HepG2 (cell line): ENCODE measurements around the gene RBBP9. TPM values are rescaled to one million over a fixed set of nuclear protein-coding genes. Genes with fewer than 3 reads are reported as not detected.

Experiments used
- AKAP8 ChIP-seq: sonication (generic); formaldehyde crosslinking; IDR thresholded peaks from 2 replicates; pipeline ENCODE4 v1.5.1; 2020; ENCODE audit warnings: mild to moderate bottlenecking, missing genetic modification reagents
- ATAD3A ChIP-seq: sonication (generic); formaldehyde crosslinking; IDR thresholded peaks from 2 replicates; pipeline ENCODE4 v1.4.0; 2020; ENCODE audit warnings: missing genetic modification reagents
- CHCHD3 ChIP-seq: sonication (generic); formaldehyde crosslinking; IDR thresholded peaks from 2 replicates; pipeline ENCODE4 v1.8.0; 2022; ENCODE audit warnings: mild to moderate bottlenecking, missing genetic modification reagents, moderate library complexity
- GLMP ChIP-seq: sonication (generic); formaldehyde crosslinking; IDR thresholded peaks from 2 replicates; pipeline ENCODE4 v1.9.0; 2021; ENCODE audit warnings: missing genetic modification reagents, mild to moderate bottlenecking, borderline replicate concordance
- HOXA7 ChIP-seq: sonication (generic); formaldehyde crosslinking; IDR thresholded peaks from 2 replicates; pipeline ENCODE4 v1.8.1; 2022; ENCODE audit warnings: mild to moderate bottlenecking, missing genetic modification reagents, moderate library complexity
- NCOR1 ChIP-seq: fragments of 200-600 bp; sonication (generic); IDR thresholded peaks from 2 replicates; pipeline ENCODE4 v1.7.0; 2017; ENCODE audit warnings: antibody characterized with exemption, low read length, borderline replicate concordance
- NR2F1 ChIP-seq, 2 experiments: fragments of 450-650 bp in 1 of 2; formaldehyde crosslinking in 1 of 2; IDR thresholded peaks; 2 replicates each; pipeline versions ENCODE4 v1.5.0 to v1.6.1; 2016 to 2020; ENCODE audit warnings: mild to moderate bottlenecking in 1 of 2, missing compliant biosample characterization in 1 of 2, missing genetic modification reagents in 1 of 2, moderate library complexity in 1 of 2
- PHF5A ChIP-seq: IDR thresholded peaks from one replicate; pipeline ENCODE4 v1.6.1; 2018; ENCODE audit warnings: low read depth, missing genetic modification reagents; ENCODE audit not compliant: unreplicated experiment
- RBFOX2 ChIP-seq: fragments of 200-400 bp; formaldehyde crosslinking; IDR thresholded peaks from 2 replicates; pipeline ENCODE4 v1.6.1; 2017; ENCODE audit warnings: low read depth, mild to moderate bottlenecking, low read length
- REL ChIP-seq: sonication (generic); formaldehyde crosslinking; conservative IDR thresholded peaks from 2 replicates; pipeline ENCODE4 v1.8.0; 2022; ENCODE audit warnings: mild to moderate bottlenecking, missing genetic modification reagents, moderate library complexity
- RORA ChIP-seq: sonication (generic); formaldehyde crosslinking; IDR thresholded peaks from 2 replicates; pipeline ENCODE4 v1.5.0; 2020; ENCODE audit warnings: mild to moderate bottlenecking, missing genetic modification reagents, moderate library complexity
- SMARCC2 ChIP-seq: fragments of 450-650 bp; IDR thresholded peaks from 2 replicates; pipeline ENCODE4 v1.6.1; 2017; ENCODE audit warnings: antibody characterized with exemption, mild to moderate bottlenecking
- SP5 ChIP-seq: IDR thresholded peaks from 2 replicates; pipeline ENCODE4 v1.6.1; 2016; ENCODE audit warnings: low read depth, borderline replicate concordance
- THYN1 ChIP-seq: sonication (generic); formaldehyde crosslinking; IDR thresholded peaks from 2 replicates; pipeline ENCODE4 v1.8.1; 2023; ENCODE audit warnings: low read depth, mild to moderate bottlenecking, moderate library complexity, missing genetic modification reagents, borderline replicate concordance
- TOPORS ChIP-seq: sonication (generic); formaldehyde crosslinking; IDR thresholded peaks from 2 replicates; pipeline ENCODE4 v1.8.0; 2023; ENCODE audit warnings: mild to moderate bottlenecking, missing genetic modification reagents
- UBTF ChIP-seq: sonication (generic); formaldehyde crosslinking; IDR thresholded peaks from 2 replicates; pipeline ENCODE4 v1.4.0; 2020; ENCODE audit warnings: mild to moderate bottlenecking, missing genetic modification reagents
- YY1 ChIP-seq: IDR thresholded peaks from 2 replicates; pipeline ENCODE4 v1.6.1; 2011; ENCODE audit warnings: low read length, low read depth, moderate library complexity, mild to moderate bottlenecking; ENCODE audit not compliant: insufficient read depth, insufficient replicate concordance
- ZBTB26 ChIP-seq: IDR thresholded peaks from 2 replicates; pipeline ENCODE4 v1.6.1; 2016; ENCODE audit warnings: missing compliant biosample characterization, missing genetic modification reagents, borderline replicate concordance
- ZFX ChIP-seq: sonication (generic); formaldehyde crosslinking; IDR thresholded peaks from 2 replicates; pipeline ENCODE4 v1.4.0; 2020; ENCODE audit warnings: mild to moderate bottlenecking, low read depth, missing genetic modification reagents, moderate library complexity
- ZNF101 ChIP-seq: sonication (generic); formaldehyde crosslinking; IDR thresholded peaks from 2 replicates; pipeline ENCODE4 v1.4.0; 2020; ENCODE audit warnings: mild to moderate bottlenecking, low read depth, missing genetic modification reagents, borderline replicate concordance
- ZNF337 ChIP-seq: sonication (generic); formaldehyde crosslinking; IDR thresholded peaks from 2 replicates; pipeline ENCODE4 v1.5.1; 2020; ENCODE audit warnings: missing genetic modification reagents, low read depth, mild to moderate bottlenecking, borderline replicate concordance
- ZSCAN9 ChIP-seq: IDR thresholded peaks from 2 replicates; pipeline ENCODE4 v1.6.1; 2016; ENCODE audit warnings: borderline replicate concordance
- polyA plus RNA-seq, 8 experiments: library from polyadenylated mRNA; depleted of rRNA in 3 of 8; stranded (reverse) in 7 of 8; unstranded in 1 of 8; fragments of >200 nt; fragmentation: Illumina TruSeq in 4 of 8; extraction: Trizol in 4 of 8; gene quantifications; 2 replicates each; pipeline versions ENCODE4 v1.2.1 to v1.2.3, GENCODE V29; 2011 to 2016; ENCODE audit warnings: low read depth in 4 of 8, missing spikeins in 1 of 8, mixed read lengths in 1 of 8; ENCODE audit not compliant: insufficient read depth in 1 of 8
- total RNA-seq, 5 experiments: library from RNA; depleted of rRNA; stranded (reverse); fragments of >200 nt; fragmentation: Illumina TruSeq; extraction: Trizol; gene quantifications; 2 replicates each; pipeline ENCODE4 v1.2.3, GENCODE V29; 2016; ENCODE audit warnings: low read depth in 1 of 5

RBBP9 gene
- total and polyA plus RNA-seq, 2 of the 13 experiments (the other 11 are each of a cell fraction or from before 2014, with no cell fraction given), result 28.0 to 56.3 TPM

GRCh38 chr20:18507218-18508191 lies 10.5 kb upstream of the RBBP9 start, which contains the start of gene SEC23B (continued):
- TF ChIP-seq THYN1 (CRISPR knock-in tag) (0 out of 2 replicates have a peak, but pooled peaks have one; percentile 75), PHF5A (CRISPR knock-in tag) (peak; percentile 92), AKAP8 (no peak), SMARCC2 (no peak), ZNF101 (CRISPR knock-in tag) (no peak), ZSCAN9 (CRISPR knock-in tag) (peak; percentile 95), RBFOX2 (peak; percentile 96), ZNF337 (CRISPR knock-in tag) (peak; percentile 82; the same call in 1 of the 2 replicates), ZFX (CRISPR knock-in tag) (peak; percentile 94), RORA (CRISPR knock-in tag) (no peak), SP5 (CRISPR knock-in tag) (peak; percentile 89), ATAD3A (CRISPR knock-in tag) (no peak; the same call in 1 of the 2 replicates), REL (CRISPR knock-in tag) (peak; percentile 90; the same call in 1 of the 2 replicates), GLMP (no peak), TOPORS (peak; percentile 97), NR2F1 (CRISPR knock-in tag; IDR thresholded peaks at IDR 0.05) (no peak; a peak in 1 of 4 replicates), HOXA7 (CRISPR knock-in tag) (no peak), CHCHD3 (CRISPR knock-in tag) (peak; percentile 44; the same call in 1 of the 2 replicates), YY1 (peak; percentile 99), UBTF (peak; percentile 68), NCOR1 (peak; percentile 26; the same call in 1 of the 2 replicates), ZBTB26 (CRISPR knock-in tag) (no peak; the same call in 1 of the 2 replicates)
